ENCODE data around the gene SGTB.
"Not testable (repeated sequence)": the region's sequence is repeated elsewhere in the genome, so short reads cannot be mapped to it uniquely, and the experiment has no call there.

Gene SGTB

DNA sequence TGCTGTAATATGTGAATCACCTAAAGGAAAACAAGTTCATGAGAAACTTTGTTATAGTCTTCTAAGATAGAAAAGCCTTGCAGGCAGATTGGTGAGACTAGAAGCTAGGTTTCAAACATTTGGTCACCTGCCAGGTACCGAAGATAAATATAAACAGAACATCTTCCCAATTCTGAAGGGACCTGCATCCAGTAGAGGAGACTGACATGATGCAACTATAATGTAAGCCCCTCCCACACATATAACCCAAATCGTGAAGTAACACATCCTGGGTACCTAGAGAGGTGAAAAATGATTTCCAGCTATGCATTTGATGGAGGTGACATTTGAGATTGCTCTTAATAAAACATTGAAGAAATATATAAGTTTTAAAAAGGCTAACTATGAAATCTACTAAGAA, 67.2 kb downstream of the SGTB start:
- DNase-seq, result no peak

DNA sequence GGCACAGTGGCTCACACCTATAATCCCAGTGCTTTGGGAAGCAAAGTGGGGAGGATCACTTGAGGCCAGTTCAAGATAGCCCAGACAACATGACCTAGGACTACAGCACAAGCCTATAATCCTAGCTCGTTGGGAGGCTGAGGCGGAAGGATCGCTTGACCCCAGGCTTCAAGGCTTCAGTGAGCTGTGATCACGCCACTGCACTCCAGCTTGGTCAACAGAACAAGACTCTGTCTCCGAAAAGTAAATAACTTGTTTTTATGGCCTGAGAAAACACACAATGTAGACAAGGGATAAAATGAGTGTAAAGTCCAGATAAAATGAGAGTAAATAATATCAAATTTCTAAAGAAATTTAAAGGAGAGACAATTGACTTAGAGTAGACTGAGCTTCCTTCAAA, 70.8 kb downstream of the SGTB start:
- DNase-seq, result no peak

DNA sequence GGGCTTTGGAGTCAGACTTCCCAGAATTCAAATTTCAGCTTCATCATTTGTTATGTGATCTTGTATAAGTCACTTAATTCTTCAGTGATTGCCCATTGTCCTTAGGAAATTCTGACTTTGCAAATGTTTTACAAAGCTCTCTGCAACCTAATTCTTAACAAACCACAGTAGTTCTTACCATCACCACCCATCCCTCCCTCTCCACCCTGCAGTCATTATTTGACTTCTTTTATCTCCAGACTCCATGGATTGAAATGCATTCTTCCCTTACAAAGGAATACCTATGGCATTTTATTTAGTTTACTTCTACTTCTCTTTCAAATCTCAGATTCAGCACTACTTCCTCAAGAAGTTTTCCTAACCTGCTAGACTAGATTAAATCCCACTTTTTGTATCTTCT, 74.0 kb downstream of the SGTB start:
- no peak for DNase-seq

DNA sequence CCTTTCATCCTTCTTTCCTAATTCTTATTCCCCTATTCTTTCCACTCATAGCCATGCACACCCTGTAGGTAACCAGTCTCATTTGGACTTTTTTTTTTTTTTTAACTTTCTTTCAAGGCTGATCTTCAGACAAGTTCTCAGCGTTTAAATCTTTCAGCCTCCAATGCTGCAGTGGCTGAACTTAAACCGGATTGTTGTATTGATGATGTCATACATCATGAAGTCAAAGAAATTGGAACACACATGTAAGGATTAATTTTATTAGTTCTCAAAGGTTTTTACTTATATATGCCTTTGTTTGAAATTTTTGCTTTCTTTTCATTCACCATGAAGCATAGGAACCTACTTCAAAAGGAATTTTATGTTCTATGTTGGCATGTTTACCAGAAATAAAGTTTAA, 75.0 kb downstream of the SGTB start:
- no peak for DNase-seq

DNA sequence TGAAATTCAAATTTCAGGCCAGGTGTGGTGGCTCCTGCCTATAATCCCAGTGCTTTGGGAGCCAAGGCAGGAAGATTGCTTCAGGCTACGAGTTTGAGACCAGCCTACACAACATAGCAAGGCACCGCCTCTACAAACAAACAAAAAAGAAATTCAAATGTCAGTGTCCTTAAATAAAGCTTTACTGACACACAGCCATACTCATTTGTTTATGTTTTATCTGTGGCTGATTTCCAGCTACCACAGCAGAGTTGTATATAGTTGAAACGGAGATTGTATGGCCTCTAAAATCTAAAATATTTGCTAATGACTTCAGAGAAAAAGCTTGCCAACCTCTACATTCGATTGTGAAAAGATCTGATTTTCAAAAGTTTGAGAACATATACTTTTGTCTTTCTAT, 81.7 kb downstream of the SGTB start:
- DNase-seq, result no peak

DNA sequence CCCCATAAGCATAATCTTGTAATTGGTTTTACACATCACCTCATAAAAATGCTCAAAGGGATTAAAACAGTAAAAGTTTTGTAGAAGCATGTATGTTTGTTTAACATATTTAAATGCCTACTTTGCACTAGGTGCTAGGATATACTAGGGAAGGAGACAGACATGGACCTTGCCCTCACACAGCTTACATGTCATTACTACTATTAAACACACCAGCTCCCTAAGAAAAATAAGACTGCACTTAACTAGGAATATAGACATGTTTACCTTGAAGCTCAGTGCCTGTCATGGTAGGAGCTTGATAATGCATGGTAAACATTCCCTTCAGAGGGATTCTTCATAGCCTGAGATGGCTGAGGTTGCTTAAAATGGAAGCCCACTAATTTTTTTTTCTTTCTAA, 90.9 kb downstream of the SGTB start:
- no peak for DNase-seq

DNA sequence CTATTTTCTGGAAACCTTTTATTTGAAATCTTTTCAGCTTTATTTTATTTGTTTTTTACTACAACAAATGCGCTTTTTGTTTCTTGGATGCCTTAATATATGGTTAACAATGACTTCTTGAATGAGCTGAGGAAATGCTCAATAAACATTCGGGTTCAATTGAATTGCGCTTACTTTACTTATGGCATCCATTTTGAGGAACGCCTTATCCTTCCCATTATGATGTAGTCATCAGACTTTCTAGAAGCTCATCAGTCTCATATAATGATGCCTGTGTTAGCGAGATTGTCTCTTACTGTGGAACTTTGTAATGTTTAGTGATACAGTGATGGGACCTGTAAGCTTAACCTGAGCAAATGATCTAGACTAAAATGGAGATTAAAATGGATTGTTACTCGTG, 96.2 kb downstream of the SGTB start:
- no peak for DNase-seq

DNA sequence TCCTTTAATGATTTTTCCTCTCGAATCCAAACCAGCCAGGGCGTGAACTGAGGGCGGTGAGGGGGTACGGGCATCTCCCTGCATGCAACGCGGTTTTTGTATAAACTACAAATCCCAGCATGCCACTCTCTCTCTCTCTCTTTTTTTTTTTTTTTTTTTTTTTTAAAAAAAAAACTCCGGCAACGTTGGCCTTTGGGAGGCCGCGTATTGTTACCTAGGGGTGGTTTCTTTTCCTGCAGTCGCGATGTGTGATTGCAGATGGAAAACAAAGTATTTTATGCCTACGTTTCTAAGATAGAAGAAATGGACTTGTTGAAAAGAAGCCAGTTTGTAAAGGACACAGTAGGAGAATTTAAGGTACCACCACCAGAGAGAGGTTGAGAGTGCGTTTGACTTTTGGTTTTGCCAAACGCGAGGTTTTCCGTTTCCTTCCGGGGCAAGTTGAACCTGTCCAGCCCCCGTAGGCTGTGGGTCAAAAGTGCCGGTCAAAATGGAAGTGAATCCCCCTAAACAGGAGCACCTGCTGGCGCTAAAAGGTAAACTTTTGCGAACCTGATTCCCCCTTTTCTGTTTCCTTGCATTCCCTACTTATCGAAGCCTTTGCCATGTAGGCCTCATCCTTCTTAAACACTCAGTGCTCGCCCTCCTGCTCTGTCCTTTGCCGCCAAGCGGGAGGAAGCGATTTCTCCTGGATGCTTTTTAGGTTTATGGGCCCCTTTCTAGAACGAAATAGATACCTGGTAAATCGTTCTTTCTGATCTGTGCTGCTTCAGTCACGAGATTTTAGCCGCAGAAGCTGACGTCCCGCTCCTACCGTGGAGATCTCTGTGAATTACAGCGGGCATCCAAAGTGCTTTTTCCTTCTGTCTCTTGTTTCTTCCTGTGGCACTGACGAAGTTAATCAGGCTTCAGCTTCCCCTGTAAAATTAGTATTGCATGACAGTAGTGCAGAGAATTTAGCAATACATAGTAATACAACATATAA, 97.0 kb downstream of the SGTB start, which contains the start of the genes SHLD3 and TRAPPC13:
TSS of gene SHLD3 (plus strand) at position 457 of the 985 bp plus-strand sequence. CDS start 4,561 bp downstream, outside the sequence.
TSS of gene TRAPPC13 (plus strand) at position 457 of the 985 bp plus-strand sequence. CDS start at position 491, 34 bp downstream.
- DNase-seq, result peak; percentile 83

DNA sequence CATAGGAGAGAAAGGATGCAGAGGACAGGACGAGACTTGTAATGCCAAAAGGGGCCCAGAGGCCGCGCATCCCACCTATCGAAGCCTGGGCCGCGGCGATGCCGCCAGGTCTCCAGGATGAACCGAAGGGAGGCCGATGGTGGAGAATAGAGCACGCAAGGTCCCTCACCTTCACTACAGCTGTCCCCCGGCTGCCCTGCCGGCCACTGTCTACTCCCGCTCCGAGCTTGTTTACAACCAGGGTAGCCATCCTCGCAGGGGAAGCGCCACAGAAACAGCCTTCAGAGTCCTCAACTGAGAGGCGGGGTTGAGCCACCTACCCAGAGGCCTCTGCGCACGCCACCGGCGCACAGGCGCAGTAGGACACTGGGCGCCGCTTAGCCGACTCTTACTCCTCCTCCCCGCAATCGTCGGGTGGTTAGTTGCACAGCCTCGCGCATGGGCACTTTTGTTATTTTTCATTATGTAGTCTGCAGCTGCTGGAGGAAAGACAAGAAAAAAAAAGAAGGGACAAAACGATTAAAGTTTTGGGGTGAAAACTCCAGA, 97.8 kb downstream of the SGTB start, which contains the start of gene TRIM23:
TSS of gene TRIM23 (minus strand) at position 309 of the 546 bp plus-strand sequence. CDS start at position 250, 59 bp downstream.
- peak; percentile 85 for DNase-seq

DNA sequence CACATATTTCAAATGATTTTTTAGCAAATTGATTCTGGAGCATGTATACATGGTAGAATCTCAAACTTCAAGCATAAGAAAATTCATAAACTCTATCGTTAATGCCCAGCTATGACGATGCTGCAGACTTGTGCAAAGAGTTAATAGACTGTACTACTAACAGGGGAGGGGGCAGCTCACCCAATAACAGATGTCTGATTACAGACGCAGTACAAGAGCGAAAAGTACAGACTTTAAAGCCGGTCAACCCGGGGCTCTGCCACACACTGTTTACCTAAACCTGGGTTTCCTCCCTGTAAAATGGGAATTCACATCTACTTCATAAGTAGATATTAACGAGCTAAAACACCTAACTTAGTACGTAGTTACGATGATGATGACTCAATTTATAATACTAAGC, 98.4 kb downstream of the SGTB start:
- no peak for DNase-seq

DNA sequence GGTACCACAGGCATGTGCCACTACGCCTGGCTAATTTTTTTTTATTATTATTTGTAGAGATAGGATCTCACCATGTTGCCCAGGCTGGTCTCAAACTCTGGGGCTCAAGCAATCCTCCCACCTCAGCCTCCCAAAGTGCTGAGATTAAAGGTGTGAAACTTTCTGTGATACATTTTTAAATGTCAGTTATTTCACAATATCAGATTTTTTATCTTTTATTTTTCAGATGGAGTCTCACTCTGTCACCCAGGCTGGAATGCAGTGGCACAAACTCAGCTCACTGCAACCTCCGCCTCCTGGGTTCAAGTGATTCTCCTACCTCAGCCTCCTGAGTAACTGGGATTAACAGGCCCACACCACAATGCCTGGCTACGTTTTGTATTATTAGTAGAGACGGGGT, 99.9 kb downstream of the SGTB start:
- DNase-seq, result not testable (repeated sequence)

DNA sequence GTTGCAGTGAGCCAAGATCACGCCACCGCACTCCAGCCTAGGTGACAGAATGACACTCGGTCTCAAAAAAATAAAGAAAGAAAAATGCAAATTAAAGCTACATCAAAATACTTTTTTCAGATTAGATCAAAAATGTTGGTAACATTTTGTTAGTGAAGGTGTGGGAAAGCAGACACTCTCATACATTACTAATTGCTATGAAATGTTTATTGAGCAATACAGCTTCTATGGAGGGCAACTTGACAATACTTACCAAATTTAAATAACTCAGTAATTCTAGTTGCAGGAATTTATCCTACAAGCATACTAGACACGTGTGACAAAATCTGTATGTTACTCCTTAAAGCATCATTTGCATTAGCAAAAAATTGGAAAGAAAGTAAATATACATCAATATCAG, 101.9 kb downstream of the SGTB start:
- no peak for DNase-seq
